Hepatocyte (in vitro differentiated cells): ENCODE results near the gene ABCA2.
"Not testable (repeated sequence)": the region's sequence is repeated elsewhere in the genome, so short reads cannot be mapped to it uniquely, and the experiment has no call there.

Experiments used
- EZH2 ChIP-seq: fragments of 200-600 bp; sonication (generic); IDR thresholded peaks from 2 replicates; pipeline ENCODE4 v1.6.1; 2016; ENCODE audit warnings: antibody characterized with exemption, mild to moderate bottlenecking, borderline replicate concordance
- EZH2phosphoT487 ChIP-seq: fragments of 200-600 bp; sonication (generic); IDR thresholded peaks from one replicate; pipeline ENCODE4 v1.6.1; 2018; ENCODE audit warnings: antibody characterized with exemption, mild to moderate bottlenecking, low read depth, moderate library complexity; ENCODE audit not compliant: unreplicated experiment, severe bottlenecking
- TF ChIP-seq, protein P1 (sequence below): fragments of 200-600 bp; sonication (generic); IDR thresholded peaks from 2 replicates; pipeline ENCODE4 v1.5.1; 2016; ENCODE audit warnings: antibody characterized with exemption, mild to moderate bottlenecking; ENCODE audit not compliant: poor library complexity

DNA sequence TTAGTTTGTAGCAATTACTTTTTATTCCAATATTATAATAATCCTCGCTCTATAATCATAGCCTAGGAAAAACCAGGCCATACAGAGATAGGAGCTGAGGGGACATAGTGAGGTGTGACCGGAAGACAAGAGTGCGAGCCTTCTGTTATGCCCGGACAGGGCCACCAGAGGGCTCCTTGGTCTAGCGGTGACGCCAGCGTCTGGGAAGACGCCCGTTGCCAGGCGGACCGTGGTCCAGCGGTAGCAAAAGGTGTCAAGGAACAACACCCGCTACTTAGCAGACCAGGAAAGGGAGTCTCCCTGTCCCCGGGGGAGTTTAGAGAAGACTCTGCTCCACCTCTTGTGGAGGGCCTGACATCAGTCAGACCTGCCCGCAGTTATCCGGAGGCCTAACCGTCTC is 23.8 kb downstream of the ABCA2 start:
- not testable (repeated sequence) for TF ChIP-seq EZH2, EZH2phosphoT487
- TF ChIP-seq, protein P1, sequence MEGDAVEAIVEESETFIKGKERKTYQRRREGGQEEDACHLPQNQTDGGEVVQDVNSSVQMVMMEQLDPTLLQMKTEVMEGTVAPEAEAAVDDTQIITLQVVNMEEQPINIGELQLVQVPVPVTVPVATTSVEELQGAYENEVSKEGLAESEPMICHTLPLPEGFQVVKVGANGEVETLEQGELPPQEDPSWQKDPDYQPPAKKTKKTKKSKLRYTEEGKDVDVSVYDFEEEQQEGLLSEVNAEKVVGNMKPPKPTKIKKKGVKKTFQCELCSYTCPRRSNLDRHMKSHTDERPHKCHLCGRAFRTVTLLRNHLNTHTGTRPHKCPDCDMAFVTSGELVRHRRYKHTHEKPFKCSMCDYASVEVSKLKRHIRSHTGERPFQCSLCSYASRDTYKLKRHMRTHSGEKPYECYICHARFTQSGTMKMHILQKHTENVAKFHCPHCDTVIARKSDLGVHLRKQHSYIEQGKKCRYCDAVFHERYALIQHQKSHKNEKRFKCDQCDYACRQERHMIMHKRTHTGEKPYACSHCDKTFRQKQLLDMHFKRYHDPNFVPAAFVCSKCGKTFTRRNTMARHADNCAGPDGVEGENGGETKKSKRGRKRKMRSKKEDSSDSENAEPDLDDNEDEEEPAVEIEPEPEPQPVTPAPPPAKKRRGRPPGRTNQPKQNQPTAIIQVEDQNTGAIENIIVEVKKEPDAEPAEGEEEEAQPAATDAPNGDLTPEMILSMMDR = peak; percentile 32
